Mesendoderm (in vitro differentiated cells): Measurements from ENCODE around the gene PNP.

Source experiments
- DNase-seq: peaks from one replicate; pipeline ENCODE4 v3.0.0; 2013
- H2AK5ac ChIP-seq: 2 replicates; pipeline ENCODE4 v1.6.1; 2013; ENCODE audit warnings: low read length, inconsistent platforms
- H2BK120ac ChIP-seq: 2 replicates; pipeline ENCODE4 v1.6.1; 2013; ENCODE audit warnings: low read depth, mild to moderate bottlenecking, low read length, moderate library complexity, mixed read lengths
- H2BK15ac ChIP-seq: replicated peaks from 2 replicates; pipeline ENCODE4 v1.6.1; 2013; ENCODE audit warnings: low read depth, mild to moderate bottlenecking, moderate library complexity
- H2BK5ac ChIP-seq: 2 replicates; pipeline ENCODE4 v1.6.1; 2013; ENCODE audit warnings: low read length, inconsistent platforms
- H3K18ac ChIP-seq: 2 replicates; pipeline ENCODE4 v1.6.1; 2013; ENCODE audit warnings: mild to moderate bottlenecking, low read length, mixed read lengths
- H3K23ac ChIP-seq: one replicate; pipeline ENCODE4 v1.6.1; 2013; ENCODE audit warnings: low read length
- H3K27ac ChIP-seq: 2 replicates; pipeline ENCODE4 v1.5.1; 2013; ENCODE audit warnings: low read depth, mild to moderate bottlenecking, inconsistent platforms, low read length, moderate library complexity
- H3K27me3 ChIP-seq: 2 replicates; pipeline ENCODE4 v1.6.1; 2013; ENCODE audit warnings: low read length, control low read depth, mild to moderate bottlenecking, inconsistent platforms; ENCODE audit not compliant: insufficient read depth, poor library complexity
- H3K36me3 ChIP-seq: 2 replicates; pipeline ENCODE4 v1.6.1; 2013; ENCODE audit warnings: low read length, inconsistent platforms; ENCODE audit not compliant: control insufficient read depth, insufficient read depth
- H3K4ac ChIP-seq: one replicate; pipeline ENCODE4 v1.6.1; 2013; ENCODE audit warnings: low read depth, mild to moderate bottlenecking, low read length, moderate library complexity
- H3K4me1 ChIP-seq: 2 replicates; pipeline ENCODE4 v1.6.1; 2013; ENCODE audit warnings: low read depth, low read length, inconsistent platforms; ENCODE audit not compliant: control insufficient read depth
- H3K4me2 ChIP-seq: 2 replicates; pipeline ENCODE4 v1.6.1; 2013; ENCODE audit warnings: low read length
- H3K4me3 ChIP-seq: 2 replicates; pipeline ENCODE4 v1.5.1; 2013; ENCODE audit warnings: mild to moderate bottlenecking, low read length
- H3K56ac ChIP-seq: one replicate; pipeline ENCODE4 v1.6.1; 2013; ENCODE audit warnings: low read length
- H3K79me1 ChIP-seq: 2 replicates; pipeline ENCODE4 v1.6.1; 2013; ENCODE audit warnings: low read length, inconsistent platforms
- H3K79me2 ChIP-seq: 2 replicates; pipeline ENCODE4 v1.6.1; 2013; ENCODE audit warnings: mild to moderate bottlenecking, low read length; ENCODE audit not compliant: control insufficient read depth, insufficient read depth
- H3K9ac ChIP-seq: 2 replicates; pipeline ENCODE4 v1.6.1; 2013; ENCODE audit warnings: low read length, inconsistent platforms
- H4K5ac ChIP-seq: one replicate; pipeline ENCODE4 v1.6.1; 2013; ENCODE audit warnings: low read length
- H4K8ac ChIP-seq: one replicate; pipeline ENCODE4 v1.6.1; 2013; ENCODE audit warnings: low read depth, mild to moderate bottlenecking, control low read depth, low read length, moderate library complexity
- WGBS: extraction: QIAGEN DNeasy Blood & Tissue Kit; methylation state at CpG from one replicate; pipeline ENCODE4 v1.1.7; 2013; ENCODE audit warnings: low lambda C conversion rate, missing lambda C conversion rate; ENCODE audit not compliant: insufficient coverage; ENCODE audit errors: extremely low coverage; 5-methylcytosine and 5-hydroxymethylcytosine counted together

Gene PNP

DNA sequence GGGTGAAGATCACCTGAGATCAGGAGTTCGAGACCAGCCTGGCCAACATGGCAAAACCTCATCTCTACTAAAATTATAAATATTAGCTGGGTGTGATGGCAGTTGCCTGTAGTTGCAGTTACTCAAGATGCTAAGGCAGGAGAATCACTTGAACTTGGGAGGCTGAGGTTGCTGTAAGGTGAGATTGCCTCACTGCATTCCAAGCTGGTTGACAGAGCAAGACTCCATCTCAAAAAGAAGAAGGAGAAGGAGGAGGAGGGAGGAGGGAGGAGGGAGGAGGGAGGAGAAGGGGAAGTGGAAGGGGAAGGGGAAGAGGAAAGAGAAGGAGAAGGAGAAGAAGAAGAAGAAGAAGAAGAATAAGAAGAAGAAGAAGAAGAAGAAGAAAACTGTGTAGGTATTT, 53.1 kb downstream of the PNP start:
- Histone ChIP-seq H3K23ac (no peak overlapping the region), H2BK120ac (no peak overlapping the region), H3K27ac (no peak overlapping the region), H2BK15ac (no peak overlapping the region), H3K4me2 (no peak overlapping the region), H3K79me1 (no peaks in the 10 kb centered on the region), H4K8ac (no peak overlapping the region), H3K4me3 (no peak overlapping the region), H3K18ac (no peak overlapping the region), H3K4me1 (no peaks in the 10 kb centered on the region), H2AK5ac (no peak overlapping the region), H3K56ac (no peak overlapping the region), H2BK5ac (no peak overlapping the region), H3K79me2 (no peaks in the 10 kb centered on the region), H4K5ac (no peak overlapping the region), H3K27me3 (no peaks in the 10 kb centered on the region), H3K4ac (no peak overlapping the region), H3K36me3 (no peaks in the 10 kb centered on the region), H3K9ac (no peak overlapping the region)
- peak; percentile 11 for DNase-seq
- WGBS = no CpG with 5 or more reads among the region's 1 CpG

DNA sequence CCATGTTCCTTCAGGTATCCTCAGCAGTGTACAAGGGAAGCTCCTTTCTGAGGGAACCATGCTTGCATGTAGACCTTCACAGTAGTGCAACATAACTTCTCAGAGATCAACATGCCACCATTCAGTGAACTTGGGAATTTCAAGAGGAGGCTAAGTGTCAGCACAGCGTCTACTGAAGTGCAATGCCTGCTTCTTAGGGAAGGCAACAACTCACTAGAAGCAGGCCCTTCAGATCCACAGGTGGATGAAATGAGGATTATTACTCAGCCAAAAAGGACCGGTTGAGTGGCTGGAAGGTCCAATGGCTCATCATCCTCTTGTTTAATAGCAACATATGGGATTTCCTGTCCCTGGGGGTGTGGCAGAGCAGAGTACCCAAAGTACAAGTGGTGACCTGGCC, 54.8 kb downstream of the PNP start:
- Histone ChIP-seq H3K79me1 (no peaks in the 10 kb centered on the region), H3K4me2 (no peak overlapping the region)

More for the DNA sequence above, 54.8 kb downstream of the PNP start:
- no peak overlapping the region for H2BK5ac ChIP-seq
- no peak overlapping the region for H2BK120ac ChIP-seq
- no peaks in the 10 kb centered on the region for H3K36me3 ChIP-seq
- no peaks in the 10 kb centered on the region for H3K27me3 ChIP-seq
- H3K56ac ChIP-seq = no peak overlapping the region
- no peak overlapping the region for H4K5ac ChIP-seq
- no peak overlapping the region for H3K23ac ChIP-seq
- H4K8ac ChIP-seq = no peak overlapping the region
- no peak overlapping the region for H3K9ac ChIP-seq
- H3K4me1 ChIP-seq = no peaks in the 10 kb centered on the region
- no peak overlapping the region for H2AK5ac ChIP-seq
- DNase-seq = no peak
- no peak overlapping the region for H3K4ac ChIP-seq
- no peak overlapping the region for H3K4me3 ChIP-seq
- H3K27ac ChIP-seq = no peak overlapping the region
- H3K18ac ChIP-seq = no peak overlapping the region
- no peak overlapping the region for H2BK15ac ChIP-seq
- H3K79me2 ChIP-seq = no peaks in the 10 kb centered on the region
- no CpG with 5 or more reads among the region's 2 CpGs for WGBS
